T-cell (primary cell): ENCODE measurements around the gene SYN1. TPM values are rescaled to one million over a fixed set of nuclear protein-coding genes. Genes with fewer than 3 reads are reported as not detected.

Experiments used
- ATAC-seq, 4 experiments: fragments of 200-7000 bp in 3 of 4; fragments of 150-1000 bp in 1 of 4; cut with Tn5 transposase; replicated peaks in 1 of 4; 1 replicate in 3 of 4; 2 replicates in 1 of 4; pipeline ENCODE4 v1.10.0; 2021; ENCODE audit warnings: moderate library complexity in 3 of 4, mild to moderate bottlenecking in 2 of 4, moderate number of reproducible peaks in 1 of 4
- CTCF ChIA-PET, 2 donors: fragments of 300-600 bp; sonication (Branson Sonifier 250); formaldehyde crosslinking; loops; one replicate each; lab custom pipeline; 2022; ENCODE audit warnings: antibody characterized with exemption in 2 of 2; lab: Charles Lee
- POLR2A ChIA-PET, 2 donors: fragments of 300-600 bp; sonication (Branson Sonifier 250); formaldehyde crosslinking; loops; one replicate each; lab custom pipeline; 2022; ENCODE audit warnings: antibody characterized with exemption in 2 of 2; lab: Charles Lee
- DNase-seq, 35 experiments: peaks; one replicate each; pipeline versions ENCODE4 v3.0.0 to v3.0.0-alpha.2; 2013 to 2023
- H3K27ac ChIP-seq: one replicate; pipeline ENCODE4 v1.5.1; 2013; ENCODE audit warnings: low read length
- H3K27me3 ChIP-seq, 2 experiments: replicated peaks in 1 of 2; 1 replicate in 1 of 2; 2 replicates in 1 of 2; pipeline versions ENCODE4 v1.6.1 to v1.7.0; 2013; ENCODE audit warnings: low read length in 1 of 2, mixed read lengths in 1 of 2; ENCODE audit not compliant: control insufficient read depth in 2 of 2, insufficient read depth in 2 of 2; ENCODE audit errors: extremely low read depth in 1 of 2
- H3K36me3 ChIP-seq, 2 donors: 1 replicate in 1 of 2; 2 replicates in 1 of 2; pipeline versions ENCODE4 v1.6.1 to v1.7.0; 2013; ENCODE audit warnings: low read length in 1 of 2; ENCODE audit not compliant: control insufficient read depth in 2 of 2, insufficient read depth in 1 of 2; ENCODE audit errors: extremely low read depth in 1 of 2
- H3K4me1 ChIP-seq, 2 experiments: 1 replicate in 1 of 2; 2 replicates in 1 of 2; pipeline versions ENCODE4 v1.6.1 to v1.7.0; 2013; ENCODE audit warnings: low read length in 2 of 2, mixed read lengths in 1 of 2; ENCODE audit not compliant: insufficient read depth in 2 of 2, control insufficient read depth in 1 of 2; ENCODE audit errors: extremely low read depth in 1 of 2
- H3K4me3 ChIP-seq, 2 donors: 1 replicate in 1 of 2; 2 replicates in 1 of 2; pipeline versions ENCODE4 v1.5.1 to v1.7.0; 2013; ENCODE audit warnings: mild to moderate bottlenecking in 2 of 2, low read length in 1 of 2, moderate library complexity in 1 of 2; ENCODE audit not compliant: control insufficient read depth in 1 of 2; ENCODE audit errors: extremely low read depth in 1 of 2
- H3K9me3 ChIP-seq: 2 replicates; pipeline ENCODE4 v1.7.0; 2013
- H3K27ac Mint-ChIP-seq, 2 donors: one replicate each; pipeline ENCODE4 v1.8.0; 2020 to 2021; ENCODE audit warnings: mild to moderate bottlenecking in 2 of 2, mixed read lengths in 2 of 2
- H3K27me3 Mint-ChIP-seq, 2 donors: one replicate each; pipeline ENCODE4 v1.8.0; 2021 to 2022; ENCODE audit warnings: mixed read lengths in 2 of 2
- H3K36me3 Mint-ChIP-seq: one replicate; pipeline ENCODE4 v1.8.0; 2021; ENCODE audit warnings: mixed read lengths
- H3K4me1 Mint-ChIP-seq, 3 donors: one replicate each; pipeline ENCODE4 v1.8.0; 2020 to 2022; ENCODE audit warnings: mixed read lengths in 3 of 3, mild to moderate bottlenecking in 1 of 3
- H3K4me3 Mint-ChIP-seq, 3 donors: one replicate each; pipeline ENCODE4 v1.8.0; 2020 to 2022; ENCODE audit warnings: mild to moderate bottlenecking in 3 of 3, mixed read lengths in 3 of 3, moderate library complexity in 3 of 3
- H3K9me3 Mint-ChIP-seq, 3 donors: one replicate each; pipeline ENCODE4 v1.8.0; 2020 to 2022; ENCODE audit warnings: mixed read lengths in 3 of 3
- WGBS: methylation state at CpG from one replicate; pipeline ENCODE4 v1.1.5; 2013; ENCODE audit warnings: missing lambda C conversion rate; ENCODE audit not compliant: insufficient coverage; 5-methylcytosine and 5-hydroxymethylcytosine counted together
- total RNA-seq, 35 experiments: library from RNA in 6 of 35; stranded (reverse) in 6 of 35; fragments of 120-200 nt in 1 of 35; gene quantifications; one replicate each; pipeline versions ENCODE4 v1.2.1 to v1.2.4 and lab custom pipeline; 2013 to 2026

SYN1 gene
- total RNA-seq, 5 donors from 2014 or later (not counting 1 experiment from before 2014, with no cell fraction given), result 0.21 to 1.3 (median 0.81) TPM; not detected in 1

DNA sequence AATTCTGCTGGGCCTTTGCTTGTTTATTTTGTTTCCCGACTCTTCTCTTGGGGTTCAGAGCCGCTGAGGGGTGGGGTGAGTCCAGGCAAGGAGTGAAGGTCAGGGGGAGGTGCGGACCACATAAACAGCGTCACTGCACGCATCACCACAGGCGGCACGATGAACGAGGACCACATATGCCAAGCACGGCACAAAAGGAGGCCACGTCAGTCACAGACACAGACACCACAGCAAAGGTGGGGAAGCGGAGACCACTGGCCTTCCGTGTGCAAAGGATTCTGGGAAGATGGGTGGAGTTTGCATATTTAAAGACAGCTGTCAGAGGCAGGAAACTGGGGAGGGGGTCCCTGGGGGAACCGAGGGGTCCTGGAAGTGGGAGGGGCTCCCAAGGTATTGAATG lies 47.8 kb downstream of the SYN1 start:
- no peak for ATAC-seq
- H3K9me3 Mint-ChIP-seq, result no peaks in the 10 kb centered on the region
- peaks cover 37% of the 10 kb centered on the region for H3K36me3 Mint-ChIP-seq
- POLR2A ChIA-PET, result interaction anchor here in 1 of 2 donors (0.6 kb wide), 1 partner anchor 190 kb away, joined by 6 read pairs; no protein-coding TSS in a partner anchor
- Histone ChIP-seq H3K4me3 (no peak overlapping the region), H3K36me3 (peaks cover 0 to 39% of the 10 kb centered on the region in 2 donors), H3K9me3 (no peaks in the 10 kb centered on the region), H3K4me1 (peaks cover 0 to 13% of the 10 kb centered on the region in 2 experiments), H3K27ac (no peak overlapping the region), H3K27me3 (peaks cover 0 to 9% of the 10 kb centered on the region in 2 experiments)
- H3K27me3 Mint-ChIP-seq, result peaks cover 0 to 18% of the 10 kb centered on the region in 2 donors
- no peak for DNase-seq
- H3K4me3 Mint-ChIP-seq, result peak overlapping the region in 1 of 3 donors; percentile 2
- H3K4me1 Mint-ChIP-seq, result peaks cover 8 to 21% (median 18%) of the 10 kb centered on the region in 3 donors
- WGBS, result 92% methylated on average over 9 of the region's 13 CpGs
- CTCF ChIA-PET, result no interaction called here
- H3K27ac Mint-ChIP-seq, result no peak overlapping the region

DNA sequence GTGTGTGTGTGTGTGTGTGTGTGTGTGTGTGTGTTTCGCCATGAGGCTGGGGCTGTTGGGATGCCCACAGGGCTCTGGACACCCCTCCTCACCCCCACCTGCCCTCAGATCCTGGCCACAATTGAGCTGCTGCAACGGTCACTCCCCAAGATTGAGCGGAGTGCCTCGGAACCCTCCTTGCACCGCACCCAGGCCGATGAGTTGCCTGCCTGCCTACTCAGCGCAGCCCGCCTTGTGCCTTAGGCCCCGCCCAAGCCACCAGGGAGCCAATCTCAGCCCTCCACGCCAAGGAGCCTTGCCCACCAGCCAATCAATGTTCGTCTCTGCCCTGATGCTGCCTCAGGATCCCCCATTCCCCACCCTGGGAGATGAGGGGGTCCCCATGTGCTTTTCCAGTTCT lies 48.4 kb downstream of the SYN1 start:
- ChIA-PET CTCF (no interaction called here), POLR2A (interaction anchor here in 1 of 2 donors (0.6 kb wide), 1 partner anchor 358 kb away, joined by 4 read pairs; no protein-coding TSS in a partner anchor)
- peaks cover 0 to 9% of the 10 kb centered on the region in 2 experiments for H3K27me3 ChIP-seq
- H3K27ac Mint-ChIP-seq, result no peak overlapping the region
- H3K9me3 ChIP-seq, result no peaks in the 10 kb centered on the region
- peaks cover 0 to 13% of the 10 kb centered on the region in 2 experiments for H3K4me1 ChIP-seq
- no peak overlapping the region for H3K4me3 ChIP-seq
- DNase-seq (no peak), ATAC-seq (no peak)
- no peaks in the 10 kb centered on the region for H3K9me3 Mint-ChIP-seq
- H3K4me3 Mint-ChIP-seq, result no peak overlapping the region
- H3K27ac ChIP-seq, result no peak overlapping the region
- H3K36me3 Mint-ChIP-seq, result peaks cover 41% of the 10 kb centered on the region
- H3K27me3 Mint-ChIP-seq, result peaks cover 0 to 18% of the 10 kb centered on the region in 2 donors
- WGBS, result no CpG with 5 or more reads among the region's 11 CpGs
- H3K36me3 ChIP-seq, result peaks cover 0 to 45% of the 10 kb centered on the region in 2 donors
- H3K4me1 Mint-ChIP-seq, result peaks cover 8 to 21% (median 17%) of the 10 kb centered on the region in 3 donors

DNA sequence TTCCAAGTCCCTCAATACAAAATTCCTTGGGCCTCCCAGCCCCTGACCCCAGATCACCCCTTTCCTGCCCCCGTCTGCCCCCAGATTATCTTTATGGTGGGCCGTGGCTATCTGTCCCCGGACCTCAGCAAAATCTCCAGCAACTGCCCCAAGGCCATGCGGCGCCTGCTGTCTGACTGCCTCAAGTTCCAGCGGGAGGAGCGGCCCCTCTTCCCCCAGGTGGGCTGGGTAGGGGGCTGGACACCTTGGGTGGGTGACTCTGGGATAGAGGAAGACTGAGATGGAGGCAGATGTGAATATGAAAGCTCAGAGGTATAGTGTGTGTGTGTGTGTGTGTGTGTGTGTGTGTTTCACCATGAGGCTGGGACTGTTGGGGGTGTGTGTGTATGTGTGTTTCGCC lies 48.9 kb downstream of the SYN1 start:
- CTCF ChIA-PET, result interaction anchor here in 1 of 2 donors (0.5 kb wide), 2 partner anchors 411 to 448 kb away, joined by 3 to 7 read pairs; no protein-coding TSS in a partner anchor
- H3K4me1 ChIP-seq, result peaks cover 0 to 13% of the 10 kb centered on the region in 2 experiments
- peaks cover 0 to 47% of the 10 kb centered on the region in 2 donors for H3K36me3 ChIP-seq
- 100% methylated on average over 1 of the region's 8 CpGs for WGBS
- ATAC-seq, result no peak
- no peak overlapping the region for H3K4me3 Mint-ChIP-seq
- no peak for DNase-seq
- no peak overlapping the region for H3K4me3 ChIP-seq
- H3K9me3 ChIP-seq, result no peaks in the 10 kb centered on the region
- H3K27me3 ChIP-seq, result peaks cover 0 to 9% of the 10 kb centered on the region in 2 experiments
- H3K27ac ChIP-seq, result no peak overlapping the region
- POLR2A ChIA-PET, result interaction anchor here in 1 of 2 donors (0.5 kb wide), 1 partner anchor 27 kb away, joined by 3 read pairs; no protein-coding TSS in a partner anchor
- peaks cover 9 to 21% (median 19%) of the 10 kb centered on the region in 3 donors for H3K4me1 Mint-ChIP-seq
- H3K27me3 Mint-ChIP-seq, result peaks cover 0 to 18% of the 10 kb centered on the region in 2 donors
- H3K36me3 Mint-ChIP-seq, result peaks cover 41% of the 10 kb centered on the region
- H3K27ac Mint-ChIP-seq, result no peak overlapping the region
- no peaks in the 10 kb centered on the region for H3K9me3 Mint-ChIP-seq

DNA sequence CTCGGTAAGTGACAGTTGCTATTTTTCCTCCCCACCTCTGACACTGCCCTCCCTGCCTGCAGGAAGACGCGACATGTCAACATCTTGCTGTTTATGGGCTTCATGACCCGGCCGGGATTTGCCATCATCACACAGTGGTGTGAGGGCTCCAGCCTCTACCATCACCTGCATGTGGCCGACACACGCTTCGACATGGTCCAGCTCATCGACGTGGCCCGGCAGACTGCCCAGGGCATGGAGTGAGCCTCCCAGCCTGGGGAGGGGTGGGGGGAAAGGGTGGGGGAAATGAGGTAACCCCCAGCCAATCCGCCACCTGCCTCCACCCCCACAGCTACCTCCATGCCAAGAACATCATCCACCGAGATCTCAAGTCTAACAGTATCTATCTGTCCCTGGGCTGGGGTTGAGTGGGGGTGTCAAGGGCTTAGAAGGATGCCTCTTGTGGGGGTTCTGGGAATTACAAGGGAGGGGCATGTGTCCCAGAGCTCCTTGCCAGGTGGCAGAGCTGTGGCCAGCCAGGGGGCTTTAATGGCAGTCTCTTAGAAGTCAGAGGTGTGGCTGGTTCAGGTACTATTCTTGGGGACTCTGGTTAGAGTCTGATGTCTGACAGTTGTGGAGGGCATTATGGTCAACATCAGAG lies 50.9 kb downstream of the SYN1 start:
- Mint-ChIP-seq H3K9me3 (no peaks in the 10 kb centered on the region), H3K4me3 (no peak overlapping the region), H3K36me3 (peaks cover 48% of the 10 kb centered on the region), H3K4me1 (peaks cover 17 to 29% (median 28%) of the 10 kb centered on the region in 3 donors), H3K27me3 (peaks cover 0 to 18% of the 10 kb centered on the region in 2 donors), H3K27ac (peak overlapping the region in 1 of 2 donors; percentile 28)
- ATAC-seq (peak in 3 of 4 experiments; percentile 50 to 57 (median 55)), DNase-seq (peak in 27 of 35 experiments; percentile 14 to 63 (median 34))
- ChIA-PET CTCF (interaction anchor here in 1 of 2 donors (0.6 kb wide), 1 partner anchor 85 kb away, joined by 3 read pairs; no protein-coding TSS in a partner anchor), POLR2A (no interaction called here)
- peaks cover 0 to 8% of the 10 kb centered on the region in 2 experiments for H3K27me3 ChIP-seq
- no peak overlapping the region for H3K4me3 ChIP-seq
- no peak overlapping the region for H3K27ac ChIP-seq
- H3K36me3 ChIP-seq, result peaks cover 0 to 63% of the 10 kb centered on the region in 2 donors
- H3K4me1 ChIP-seq, result peaks cover 0 to 16% of the 10 kb centered on the region in 2 experiments
- 88% methylated on average over 3 of the region's 13 CpGs for WGBS
- no peaks in the 10 kb centered on the region for H3K9me3 ChIP-seq

DNA sequence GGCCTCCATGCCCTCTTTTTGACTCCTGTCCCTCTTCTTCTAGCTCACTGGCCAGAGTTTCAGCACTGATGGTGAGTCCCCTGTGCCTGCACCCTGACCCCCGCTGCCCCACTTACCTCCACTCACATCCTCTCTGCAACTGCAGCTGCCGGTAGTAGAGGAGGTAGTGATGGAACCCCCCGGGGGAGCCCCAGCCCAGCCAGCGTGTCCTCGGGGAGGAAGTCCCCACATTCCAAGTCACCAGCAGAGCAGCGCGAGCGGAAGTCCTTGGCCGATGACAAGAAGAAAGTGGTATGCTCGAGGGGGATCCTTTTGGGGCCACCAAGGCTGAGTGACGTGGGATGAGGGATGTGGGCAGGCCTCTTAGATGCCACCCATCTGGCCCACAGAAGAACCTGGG lies 52.8 kb downstream of the SYN1 start:
- Mint-ChIP-seq H3K36me3 (peaks cover 44% of the 10 kb centered on the region), H3K27me3 (peaks cover 0 to 2% of the 10 kb centered on the region in 2 donors), H3K4me3 (no peak overlapping the region), H3K4me1 (peaks cover 21 to 34% (median 23%) of the 10 kb centered on the region in 3 donors), H3K9me3 (no peaks in the 10 kb centered on the region), H3K27ac (no peak overlapping the region)
- Histone ChIP-seq H3K9me3 (no peaks in the 10 kb centered on the region), H3K4me1 (peaks cover 0 to 23% of the 10 kb centered on the region in 2 experiments), H3K36me3 (peaks cover 0 to 75% of the 10 kb centered on the region in 2 donors), H3K27me3 (no peaks in the 10 kb centered on the region), H3K4me3 (no peak overlapping the region), H3K27ac (no peak overlapping the region)
- ATAC-seq, result no peak
- no peak for DNase-seq
- POLR2A ChIA-PET, result no interaction called here
- CTCF ChIA-PET, result no interaction called here
- 86% methylated on average over 2 of the region's 11 CpGs for WGBS

DNA sequence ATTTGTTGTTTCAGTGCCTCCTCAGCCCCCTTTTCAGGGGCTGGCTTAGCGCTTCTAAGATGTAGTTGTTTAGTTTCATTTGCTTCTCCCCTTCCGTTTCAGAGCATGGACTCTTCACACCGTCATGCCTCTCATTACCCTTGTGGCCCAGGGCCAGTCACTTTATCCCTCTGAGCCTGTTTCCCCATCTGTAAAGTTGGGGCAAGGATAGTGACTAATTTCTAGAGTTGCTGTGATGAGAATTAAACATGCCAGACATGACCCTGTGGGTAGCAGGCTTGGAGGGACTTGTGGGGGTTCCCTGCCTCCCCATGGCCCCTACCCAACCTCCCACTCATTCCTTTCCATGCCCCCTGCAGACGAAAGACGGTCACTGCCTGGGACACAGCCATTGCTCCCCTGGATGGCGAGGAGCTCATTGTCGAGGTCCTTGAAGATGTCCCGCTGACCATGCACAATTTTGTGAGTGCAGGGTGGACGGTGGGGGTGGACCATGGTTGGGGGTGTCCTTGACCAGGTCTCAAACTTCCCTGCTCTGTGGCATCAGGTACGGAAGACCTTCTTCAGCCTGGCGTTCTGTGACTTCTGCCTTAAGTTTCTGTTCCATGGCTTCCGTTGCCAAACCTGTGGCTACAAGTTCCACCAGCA lies 55.1 kb downstream of the SYN1 start:
- whole genome bisulfite sequencing, result 80% methylated on average over 1 of the region's 12 CpGs
- Mint-ChIP-seq H3K27ac (peak overlapping the region; percentile 18 to 65), H3K9me3 (no peaks in the 10 kb centered on the region), H3K4me1 (peaks cover 30 to 51% (median 35%) of the 10 kb centered on the region in 3 donors), H3K4me3 (peak overlapping the region in 1 of 3 donors; percentile 17), H3K27me3 (no peaks in the 10 kb centered on the region), H3K36me3 (peaks cover 30% of the 10 kb centered on the region)
- Histone ChIP-seq H3K36me3 (peaks cover 0 to 59% of the 10 kb centered on the region in 2 donors), H3K9me3 (no peaks in the 10 kb centered on the region), H3K27ac (no peak overlapping the region), H3K4me3 (no peak overlapping the region), H3K4me1 (peaks cover 0 to 31% of the 10 kb centered on the region in 2 experiments), H3K27me3 (no peaks in the 10 kb centered on the region)
- no peak for ATAC-seq
- POLR2A ChIA-PET, result no interaction called here
- CTCF ChIA-PET, result interaction anchor here in 1 of 2 donors (1.1 kb wide), 1 partner anchor 79 kb away, joined by 5 read pairs; no protein-coding TSS in a partner anchor
- DNase-seq, result no peak
